Measurements from ENCODE around the gene PRPF39.
A peak's percentile ranks its signal among the peaks of the same experiment; 100 is the strongest.
"Not testable (repeated sequence)": the region's sequence is repeated elsewhere in the genome, so short reads cannot be mapped to it uniquely, and the experiment has no call there.

The PRPF39 gene

DNA sequence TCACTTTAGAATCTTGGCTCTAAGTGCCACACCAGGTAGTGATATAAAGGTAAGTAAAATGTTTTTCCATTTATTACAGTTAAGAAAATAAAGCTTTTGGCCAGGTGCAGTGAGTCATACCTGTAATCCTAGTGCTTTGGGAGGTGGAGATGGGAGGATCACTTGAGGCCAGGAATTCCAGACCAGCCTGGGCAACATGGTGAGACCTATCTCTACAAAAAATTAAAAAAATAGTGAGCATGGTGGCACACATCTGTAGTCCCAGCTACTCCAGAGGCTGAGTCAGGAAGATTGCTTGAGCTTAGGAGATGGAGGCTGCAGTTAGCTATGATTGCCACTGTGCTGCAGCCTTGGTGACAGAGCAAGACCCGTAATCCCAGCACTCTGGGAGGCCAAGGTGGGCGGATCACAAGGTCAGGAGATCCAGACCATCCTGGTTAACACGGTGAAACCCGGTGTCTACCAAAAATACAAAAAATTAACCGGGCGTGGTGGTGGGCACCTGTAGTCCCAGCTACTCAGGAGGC lies 56.8 kb downstream of the PRPF39 start:
- DNase-seq (no peak), ATAC-seq (no peak)

DNA sequence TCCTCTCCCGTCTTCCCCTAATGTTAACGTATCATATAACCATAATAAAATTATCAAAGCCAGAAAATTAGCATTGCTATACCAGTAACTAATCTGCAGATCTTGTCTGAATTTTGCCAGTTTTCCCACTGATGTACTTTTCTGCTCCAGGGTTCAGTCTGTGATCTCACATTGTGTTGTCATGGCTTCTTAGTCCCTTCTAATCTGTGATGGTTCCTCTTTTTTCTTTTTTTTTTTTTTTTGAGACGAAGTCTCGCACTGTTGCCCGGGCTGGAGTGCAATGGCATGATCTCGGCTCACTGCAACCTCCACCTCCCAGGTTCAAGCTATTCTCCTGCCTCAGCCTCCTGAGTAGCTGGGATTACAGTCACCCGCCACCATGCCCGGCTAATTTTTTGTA lies 58.2 kb downstream of the PRPF39 start:
- not testable (repeated sequence) for DNase-seq, ATAC-seq

DNA sequence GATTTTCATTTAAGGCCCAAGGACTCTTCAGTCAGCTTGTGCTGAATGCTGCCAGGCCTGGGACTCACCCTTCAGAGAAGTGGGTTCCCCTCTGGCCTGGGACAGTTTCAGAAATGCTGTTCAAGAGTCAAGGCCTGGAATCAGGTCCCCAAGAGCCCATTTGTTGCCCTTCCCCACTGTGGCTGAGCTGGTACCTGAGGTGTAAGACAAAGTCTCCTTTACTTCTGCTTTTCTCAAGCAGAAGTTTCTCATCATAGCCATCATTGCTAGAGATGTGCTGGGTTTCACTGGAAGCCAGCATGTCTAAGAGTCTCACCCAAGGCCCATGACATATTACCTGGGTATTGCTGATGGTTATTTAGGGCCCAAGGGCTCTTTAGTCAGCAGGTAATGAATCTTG lies 60.7 kb downstream of the PRPF39 start:
- DNase-seq: no peak
- no peak for ATAC-seq

DNA sequence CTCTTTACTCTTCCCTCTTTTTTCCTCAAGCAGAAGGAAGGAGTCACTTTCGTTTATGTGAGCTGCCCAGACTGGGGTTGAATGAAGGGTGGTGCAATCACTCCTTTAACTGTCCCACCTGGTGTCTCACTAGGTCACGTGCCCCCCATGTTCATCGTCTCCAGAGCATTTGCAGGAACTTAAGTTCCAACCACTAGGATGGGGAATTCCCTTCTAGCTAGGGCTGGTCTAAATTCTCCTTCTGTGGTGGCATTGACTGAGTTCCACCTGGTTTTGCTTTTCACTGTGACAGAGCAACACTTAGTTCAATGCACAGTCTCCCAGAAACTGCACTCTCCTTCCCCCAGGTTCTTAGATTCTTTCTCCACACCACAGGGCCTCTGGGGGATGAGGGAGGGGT lies 61.3 kb downstream of the PRPF39 start:
- no peak for DNase-seq
- peak; percentile 36 for ATAC-seq

DNA sequence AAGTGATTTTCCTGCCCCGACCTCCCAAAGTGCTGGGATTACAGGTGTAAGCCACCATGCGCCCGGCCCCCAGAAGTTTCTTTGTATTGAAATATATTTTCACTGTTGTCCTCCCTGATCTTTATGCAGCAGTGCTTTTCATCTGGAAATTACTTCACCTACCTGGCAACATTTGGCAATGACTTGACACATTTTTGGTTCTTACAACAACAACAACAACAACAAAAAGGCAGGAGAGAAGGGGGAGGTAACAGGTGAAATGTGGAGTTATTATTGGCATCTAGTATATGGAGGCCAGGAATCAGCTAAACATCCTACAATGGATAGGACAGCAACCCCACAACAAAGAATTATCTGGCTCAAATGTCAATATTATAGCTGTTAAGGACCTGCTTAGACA lies 65.7 kb downstream of the PRPF39 start:
- ATAC-seq (no peak), DNase-seq (no peak)

DNA sequence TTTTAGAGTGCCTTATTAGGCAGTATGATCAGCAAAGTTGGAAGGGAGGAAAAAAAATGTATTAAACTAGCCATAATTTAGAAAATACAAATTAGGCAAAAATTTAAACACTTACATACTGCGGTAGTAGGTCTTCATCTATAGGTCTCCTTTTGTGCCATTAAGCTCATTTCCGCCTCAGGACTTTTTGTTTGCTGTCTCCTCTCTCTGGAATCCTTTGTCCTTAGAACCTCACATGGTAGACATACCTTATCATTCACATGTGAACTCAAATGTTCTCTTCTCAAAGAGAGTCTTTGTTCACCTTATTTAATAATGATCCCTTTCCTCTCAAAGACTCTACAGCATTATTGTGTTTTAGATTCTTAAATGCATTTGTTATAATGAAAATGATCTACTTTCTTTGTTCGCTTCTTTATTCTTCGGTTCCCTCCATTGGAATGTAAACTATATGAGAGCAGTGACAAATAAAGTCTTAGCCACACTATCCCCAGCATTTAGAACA lies 66.5 kb downstream of the PRPF39 start:
- no peak for ATAC-seq
- DNase-seq: no peak

DNA sequence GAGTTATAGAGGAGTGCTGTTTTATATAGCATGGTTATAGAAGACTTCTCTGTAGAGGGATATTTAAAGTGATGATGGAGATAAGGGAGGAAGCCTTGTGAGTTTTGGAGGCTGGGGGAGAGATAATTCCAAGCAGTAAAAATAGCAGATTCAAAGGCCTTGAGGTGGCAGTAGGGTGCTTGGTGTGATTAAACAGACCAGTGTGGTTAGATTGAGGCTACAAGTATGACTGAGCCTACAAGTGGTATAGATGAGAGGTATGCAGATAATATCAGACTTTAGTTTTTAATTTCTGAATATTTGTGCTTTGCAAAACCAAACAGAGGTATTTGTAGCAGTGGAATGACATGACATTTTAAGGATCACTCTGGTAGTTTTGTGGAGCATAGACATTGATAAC lies 72.2 kb downstream of the PRPF39 start:
- peak; percentile 77 for ATAC-seq
- no peak for DNase-seq

All from stimulated activated naive CD8-positive, alpha-beta T cell treated with anti-CD3 and anti-CD28 coated beads, Interleukin-15, Interleukin-2, amounts not matched to agents 100 U/mL and 50 U/mL, for 24 hours (primary cell).